NCI-H2196 (cell line): ENCODE measurements around the gene JKAMP.
A peak's percentile ranks its signal among the peaks of the same experiment; 100 is the strongest.
"Not testable (repeated sequence)": the region's sequence is repeated elsewhere in the genome, so short reads cannot be mapped to it uniquely, and the experiment has no call there.

ENCODE experiments used
- DNase-seq: peaks from one replicate; lab custom pipeline; 2025; ENCODE audit not compliant: unreplicated experiment; lab: John Stamatoyannopoulos, UW

JKAMP gene, protein sequence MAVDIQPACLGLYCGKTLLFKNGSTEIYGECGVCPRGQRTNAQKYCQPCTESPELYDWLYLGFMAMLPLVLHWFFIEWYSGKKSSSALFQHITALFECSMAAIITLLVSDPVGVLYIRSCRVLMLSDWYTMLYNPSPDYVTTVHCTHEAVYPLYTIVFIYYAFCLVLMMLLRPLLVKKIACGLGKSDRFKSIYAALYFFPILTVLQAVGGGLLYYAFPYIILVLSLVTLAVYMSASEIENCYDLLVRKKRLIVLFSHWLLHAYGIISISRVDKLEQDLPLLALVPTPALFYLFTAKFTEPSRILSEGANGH

GRCh38 chr14:59483819-59484638 is at the start of gene JKAMP, which contains the start of gene L3HYPDH:
Gene JKAMP (plus strand): TSS chr14:59484517. CDS start chr14:59484590, 73 bp downstream.
Gene L3HYPDH (minus strand): TSS chr14:59484408. CDS start chr14:59484316, 92 bp downstream.
- DNase-seq: peak; percentile 96

DNA sequence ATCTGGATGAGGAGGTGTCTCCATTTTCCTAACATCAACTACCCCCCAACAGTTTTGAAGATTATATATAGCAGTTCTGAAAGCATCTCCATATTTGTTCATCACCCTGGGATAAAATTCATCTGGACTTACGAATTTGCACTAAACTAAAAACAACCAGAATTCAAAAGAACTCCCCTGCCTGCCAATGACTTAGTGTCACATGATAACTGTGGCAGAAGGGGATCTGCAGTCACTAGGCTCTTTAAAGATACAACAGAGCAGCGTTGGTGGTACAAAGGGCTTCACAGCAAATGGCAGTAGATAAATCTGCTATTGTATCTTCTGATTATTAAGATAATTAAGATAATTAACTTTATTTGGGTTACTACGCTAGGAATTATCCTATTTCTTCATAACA is 49.2 kb upstream of the JKAMP start:
- no peak for DNase-seq

DNA sequence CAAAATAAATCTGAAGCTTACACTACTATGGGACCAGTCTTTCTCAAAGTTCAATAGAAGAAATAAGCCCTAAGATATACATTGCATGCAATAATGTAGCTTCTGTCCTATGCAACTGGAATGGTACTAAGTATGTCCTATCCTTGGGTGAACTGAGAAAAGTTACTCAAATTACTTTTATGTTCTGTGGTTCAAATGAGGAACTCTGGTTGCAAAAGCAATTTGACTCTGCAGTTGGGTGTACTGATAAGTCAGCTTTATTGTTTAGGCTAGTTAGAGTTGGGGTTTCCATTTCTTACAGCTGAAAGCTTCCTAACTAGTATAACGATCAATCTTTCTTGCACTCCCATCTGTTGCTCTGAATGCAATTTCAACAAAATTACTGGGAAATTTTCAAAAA is 48.3 kb upstream of the JKAMP start:
- DNase-seq: no peak

- DNase-seq: no peak
Observed at GRCh38 chr14:59438195-59438647, 46.1 kb upstream of the JKAMP start.

DNA sequence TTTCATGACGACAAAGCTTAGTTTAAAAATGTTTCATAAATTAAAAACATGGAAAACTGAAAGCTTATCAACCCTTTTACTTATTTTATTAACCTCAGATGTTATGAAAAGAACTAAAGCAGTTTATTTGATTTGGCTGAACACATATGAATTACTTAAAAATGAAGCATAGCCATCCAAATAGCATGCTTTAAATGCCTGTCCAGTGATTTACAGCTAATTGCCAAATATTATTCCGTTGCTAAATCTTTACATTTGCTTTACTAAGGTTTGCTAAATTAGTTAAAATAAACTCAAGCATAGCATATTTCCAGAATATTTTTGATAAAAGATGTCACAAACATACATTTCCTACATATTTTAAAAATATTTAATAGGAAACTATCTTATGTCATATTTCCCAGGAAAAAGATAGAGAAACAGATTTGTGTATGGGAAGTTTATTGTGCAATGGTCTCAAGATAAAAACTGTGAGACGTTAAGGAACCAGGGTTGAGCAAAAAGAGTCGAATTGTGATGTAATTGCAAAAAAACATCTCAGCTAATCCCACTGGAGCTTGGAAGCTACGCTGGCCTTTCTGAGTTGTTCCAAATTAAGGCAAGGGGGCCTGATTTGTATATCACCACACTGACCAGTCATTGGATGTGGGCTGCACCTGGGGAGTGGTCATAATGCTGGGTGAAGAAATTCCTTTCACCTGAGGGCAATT is 44.9 kb upstream of the JKAMP start:
- DNase-seq: no peak

DNA sequence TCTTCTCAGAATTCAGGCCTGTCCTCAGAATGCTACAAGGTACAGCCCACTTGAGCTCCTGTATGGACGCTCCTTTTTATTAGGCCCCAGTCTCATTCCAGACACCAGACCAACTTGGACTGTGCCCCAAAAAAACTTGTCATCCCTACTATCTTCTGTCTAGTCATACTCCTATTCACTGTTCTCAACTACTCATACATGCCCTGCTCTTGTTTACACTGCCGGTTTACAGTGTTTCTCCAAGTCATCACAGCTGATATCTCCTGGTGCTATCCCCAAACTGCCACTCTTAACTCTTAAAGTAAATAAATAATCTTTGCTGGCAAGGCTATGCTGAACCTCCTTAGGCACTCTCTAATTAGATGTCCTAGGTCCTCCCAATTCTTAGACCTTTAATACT is 35.6 kb upstream of the JKAMP start:
- DNase-seq: not testable (repeated sequence)

- no peak for DNase-seq
Observed at GRCh38 chr14:59450716-59451115, 33.6 kb upstream of the JKAMP start.

- no peak for DNase-seq
Observed at GRCh38 chr14:59451849-59452248, 32.5 kb upstream of the JKAMP start.

- no peak for DNase-seq
Observed at GRCh38 chr14:59454139-59454538, 30.2 kb upstream of the JKAMP start.

DNA sequence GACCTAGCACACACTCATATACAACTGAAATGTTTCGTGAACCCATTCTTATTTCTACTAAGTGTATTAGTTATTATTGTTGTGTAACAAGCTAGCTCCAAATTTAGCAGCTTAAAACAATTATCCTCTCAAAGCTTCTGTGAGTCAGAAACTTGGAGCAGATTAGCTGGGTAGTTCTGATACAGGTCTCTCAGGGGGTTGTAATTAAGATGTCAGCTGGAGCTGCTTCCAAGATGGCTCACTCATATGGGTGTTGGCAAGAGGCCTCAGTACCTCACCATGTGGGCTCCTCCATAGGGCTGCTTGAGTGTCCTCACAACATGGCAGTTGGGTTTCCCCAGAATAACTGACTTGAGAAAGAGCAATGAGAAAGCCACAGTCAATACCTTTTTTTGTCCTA is 28.9 kb upstream of the JKAMP start:
- no peak for DNase-seq

DNA sequence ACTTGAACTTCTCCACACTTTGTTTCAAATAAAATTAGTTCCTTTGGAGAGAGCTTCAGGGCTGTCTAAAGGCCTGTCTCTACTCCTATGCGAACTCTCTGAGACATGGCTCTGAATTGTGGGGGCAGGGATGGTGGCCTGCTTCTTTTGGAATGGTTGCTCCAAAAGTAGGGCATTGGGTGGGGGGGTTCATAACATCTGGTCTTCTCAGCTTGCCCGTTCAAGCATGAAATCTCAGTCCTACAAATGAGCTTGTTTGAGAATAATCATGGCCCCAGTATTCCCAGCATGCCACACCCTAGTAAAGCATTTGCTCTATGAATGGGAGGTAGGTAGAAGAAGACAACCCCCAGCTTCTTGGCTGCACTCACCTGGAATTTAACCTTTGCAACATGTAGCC is 25.8 kb upstream of the JKAMP start:
- no peak for DNase-seq

DNA sequence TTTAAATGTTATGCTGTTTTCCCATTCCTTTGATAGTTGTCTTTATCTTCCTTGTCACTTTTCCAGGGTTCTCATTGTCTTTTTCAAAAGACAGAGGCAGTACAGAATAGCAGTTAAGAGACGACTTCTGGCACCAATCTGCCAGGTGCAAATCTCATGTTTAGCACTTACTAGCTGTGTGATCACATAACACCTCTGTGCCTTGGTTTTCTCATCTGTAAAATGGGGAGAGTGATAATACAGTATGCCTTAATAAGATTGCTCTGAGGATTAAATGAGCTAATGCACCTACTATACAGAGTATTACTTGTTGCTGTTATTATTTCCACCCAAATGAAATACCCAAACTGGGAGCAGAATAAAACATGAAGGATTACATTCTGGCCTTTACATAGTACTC is 23.9 kb upstream of the JKAMP start:
- no peak for DNase-seq

GRCh38 chr14:59461891-59462290 is 22.4 kb upstream of the JKAMP start:
- DNase-seq: no peak

DNA sequence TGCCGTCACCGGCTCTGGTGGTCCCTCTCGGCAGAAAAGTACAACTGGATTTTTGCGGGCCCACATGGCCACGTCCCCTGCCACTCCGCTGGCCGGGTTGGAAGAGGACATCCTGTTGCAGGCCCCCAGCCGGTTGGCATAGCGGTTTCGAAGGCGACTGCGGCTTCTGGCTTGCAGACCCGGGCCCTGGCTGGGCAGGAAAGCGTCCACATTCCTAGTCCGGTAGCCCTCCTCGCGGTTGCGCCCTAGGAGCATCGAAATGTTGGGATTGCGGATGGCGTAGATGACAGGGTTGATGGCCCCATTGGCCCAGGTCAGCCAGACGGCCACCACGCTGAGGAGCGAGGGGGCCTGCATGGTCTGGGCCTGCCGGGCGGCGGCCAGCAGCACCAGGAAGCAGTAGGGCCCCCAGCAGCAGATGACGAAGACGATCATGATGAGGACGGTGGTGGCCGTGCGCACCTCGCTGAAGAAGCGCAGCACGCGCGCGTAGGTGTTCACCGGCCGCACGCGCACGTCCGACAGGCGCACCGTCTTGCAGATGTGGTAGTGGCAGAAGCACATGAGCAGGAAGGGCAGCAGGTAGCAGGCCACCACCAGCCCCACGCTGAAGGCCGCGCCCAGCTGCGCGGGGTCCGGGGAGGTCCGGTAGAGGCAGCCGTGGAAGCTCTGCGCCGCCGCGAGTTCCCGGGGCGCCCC is 20.4 kb upstream of the JKAMP start:
- no peak for DNase-seq

GRCh38 chr14:59464486-59465315 is 19.6 kb upstream of the JKAMP start:
- DNase-seq: peak; percentile 49

GRCh38 chr14:59465316-59466135 is 18.8 kb upstream of the JKAMP start, which contains the start of gene GPR135:
Gene GPR135 (minus strand): TSS chr14:59465380. CDS start chr14:59465226, 154 bp downstream.
- DNase-seq: peak; percentile 49

DNA sequence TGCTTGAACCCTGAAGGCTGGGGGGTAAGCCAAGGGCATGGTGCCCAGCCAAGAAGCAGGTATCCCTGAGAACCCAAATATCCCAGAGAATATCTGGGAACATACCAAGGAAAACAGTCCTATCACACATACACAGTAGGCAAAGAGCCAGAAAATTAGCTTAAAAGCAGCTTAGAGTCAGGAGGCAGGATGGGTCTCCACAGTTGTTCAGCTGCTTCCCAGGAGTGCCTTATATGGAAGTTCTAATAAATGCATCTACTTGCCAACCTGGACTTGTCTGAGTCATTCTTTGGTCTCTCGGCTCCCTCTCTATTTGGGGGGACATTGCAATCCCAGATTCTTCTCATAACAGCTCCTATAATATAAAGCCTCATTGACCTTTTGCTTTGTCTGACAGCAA is 10.1 kb upstream of the JKAMP start:
- no peak for DNase-seq

DNA sequence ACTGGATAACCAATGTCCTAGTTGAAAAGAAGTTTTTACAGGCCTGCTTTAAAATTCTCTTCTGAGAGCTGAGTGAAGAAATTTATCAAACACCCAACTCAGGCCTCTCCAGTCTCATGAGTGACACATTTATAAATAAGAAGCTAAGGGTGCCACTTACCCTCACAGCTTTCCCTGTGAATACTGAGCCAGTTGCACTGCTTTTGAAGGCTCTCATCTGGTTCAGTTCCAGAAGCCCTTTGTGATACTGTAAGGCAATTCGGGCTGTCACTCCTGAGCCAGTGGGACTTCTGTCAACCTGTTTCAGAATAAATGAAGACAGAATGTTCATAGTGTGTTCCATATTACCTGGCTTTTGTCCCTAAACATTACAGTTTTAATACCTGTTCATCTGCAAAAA is 8.6 kb upstream of the JKAMP start:
- no peak for DNase-seq

DNA sequence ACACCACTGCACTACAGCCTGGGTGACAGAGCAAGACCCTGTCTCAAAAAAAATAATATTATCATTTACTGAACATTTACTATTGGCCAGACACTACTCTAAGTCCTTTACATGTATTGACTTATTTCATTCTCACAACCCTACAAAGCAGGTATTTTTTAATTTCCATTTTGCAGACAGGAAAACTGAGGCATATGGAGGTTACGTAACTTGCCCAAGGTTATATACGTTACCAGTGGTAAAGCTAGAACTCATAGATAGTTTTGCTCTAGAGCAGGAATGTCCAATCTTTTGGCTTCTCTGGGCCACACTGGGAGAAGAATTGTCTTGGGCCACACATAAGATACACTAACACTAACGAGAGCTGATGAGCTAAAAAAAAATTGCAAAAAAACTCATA is 5.8 kb upstream of the JKAMP start:
- no peak for DNase-seq
